H1 (cell line): ENCODE results near the gene NADSYN1. TPM values are rescaled to one million over a fixed set of nuclear protein-coding genes. Genes with fewer than 3 reads are reported as not detected.

ENCODE experiments used
- CTCF ChIA-PET: fragments of 300-600 bp; sonication (Branson Sonifier 250); formaldehyde crosslinking; loops from one replicate; lab custom pipeline; 2021; ENCODE audit not compliant: partially characterized antibody; lab: Charles Lee
- POLR2A ChIA-PET: fragments of 300-600 bp; sonication (Branson Sonifier 250); formaldehyde crosslinking; loops from one replicate; lab custom pipeline; 2021; ENCODE audit warnings: inconsistent platforms; ENCODE audit not compliant: partially characterized antibody; lab: Charles Lee
- DNase-seq, 2 experiments: peaks; one replicate each; pipeline versions ENCODE4 v3.0.0 to v3.0.0-alpha.2; 2010 to 2022; ENCODE audit warnings: low spot score in 2 of 2, low read depth in 1 of 2, mixed read lengths in 1 of 2
- FAIRE-seq: peaks from 2 replicates; lab custom pipeline; 2011; peaks lifted over from hg19 to GRCh38; lab: Jason Lieb, UNC
- H2AFZ ChIP-seq: 2 replicates; pipeline ENCODE4 v1.8.1; 2012; ENCODE audit warnings: low read length, inconsistent platforms
- H2AK5ac ChIP-seq: 2 replicates; pipeline ENCODE4 v1.6.1; 2013; ENCODE audit warnings: low read depth, low read length
- H2BK120ac ChIP-seq: replicated peaks from 2 replicates; pipeline ENCODE3; 2013; ENCODE audit warnings: low read depth, low read length, inconsistent platforms
- H2BK12ac ChIP-seq: 2 replicates; pipeline ENCODE4 v1.6.1; 2013; ENCODE audit warnings: low read depth, low read length
- H2BK15ac ChIP-seq: 2 replicates; pipeline ENCODE4 v1.6.1; 2013; ENCODE audit warnings: low read length
- H2BK20ac ChIP-seq: 2 replicates; pipeline ENCODE4 v1.6.1; 2013; ENCODE audit warnings: low read length
- H2BK5ac ChIP-seq: 2 replicates; pipeline ENCODE4 v1.6.1; 2013; ENCODE audit warnings: low read depth, low read length
- H3K14ac ChIP-seq: 2 replicates; pipeline ENCODE4 v1.6.1; 2013; ENCODE audit warnings: inconsistent platforms; ENCODE audit not compliant: insufficient read length
- H3K18ac ChIP-seq: 2 replicates; pipeline ENCODE4 v1.6.1; 2013; ENCODE audit warnings: low read length; ENCODE audit errors: extremely low read depth
- H3K23ac ChIP-seq: 2 replicates; pipeline ENCODE4 v1.6.1; 2013; ENCODE audit warnings: inconsistent platforms; ENCODE audit not compliant: insufficient read length
- H3K23me2 ChIP-seq: 2 replicates; pipeline ENCODE4 v1.6.1; 2013; ENCODE audit warnings: low read depth, low read length
- H3K27ac ChIP-seq: 2 replicates; pipeline ENCODE4 v1.6.1; 2011; ENCODE audit warnings: low read depth, low read length, inconsistent platforms
- H3K27me3 ChIP-seq, 4 experiments: replicated peaks in 1 of 4; 1 replicate in 1 of 4; 2 replicates in 3 of 4; pipeline versions ENCODE4 v1.6.1 to v1.8.1; 2011 to 2013; ENCODE audit warnings: low read length in 3 of 4, mild to moderate bottlenecking in 3 of 4, inconsistent platforms in 2 of 4, mixed read lengths in 2 of 4, moderate library complexity in 1 of 4; ENCODE audit not compliant: control insufficient read depth in 3 of 4, insufficient read depth in 3 of 4; ENCODE audit errors: extremely low read depth in 1 of 4
- H3K36me3 ChIP-seq, 4 experiments: 2 replicates each; pipeline versions ENCODE4 v1.6.1 to v1.8.1; 2011 to 2013; ENCODE audit warnings: mild to moderate bottlenecking in 4 of 4, low read length in 3 of 4, moderate library complexity in 2 of 4, control low read depth in 1 of 4, inconsistent platforms in 1 of 4; ENCODE audit not compliant: insufficient read depth in 4 of 4, control insufficient read depth in 2 of 4
- H3K4ac ChIP-seq: replicated peaks from 2 replicates; pipeline ENCODE3; 2013; ENCODE audit warnings: low read length, low read depth, mixed read lengths, inconsistent platforms; ENCODE audit not compliant: insufficient read length
- H3K4me1 ChIP-seq, 4 experiments: replicated peaks in 1 of 4; 1 replicate in 1 of 4; 2 replicates in 3 of 4; pipeline versions ENCODE4 v1.6.1 to v1.8.1; 2011 to 2013; ENCODE audit warnings: low read length in 3 of 4, inconsistent platforms in 2 of 4, mixed read lengths in 1 of 4; ENCODE audit not compliant: insufficient read depth in 4 of 4, control insufficient read depth in 3 of 4
- H3K4me2 ChIP-seq, 2 experiments: 2 replicates each; pipeline versions ENCODE4 v1.6.1 to v1.8.1; 2011 to 2013; ENCODE audit warnings: low read depth in 2 of 2, low read length in 2 of 2, control low read depth in 1 of 2, inconsistent platforms in 1 of 2, mild to moderate bottlenecking in 1 of 2; ENCODE audit not compliant: insufficient read depth in 1 of 2
- H3K4me3 ChIP-seq, 4 experiments: fragments of 200-600, 300-600 bp in 1 of 4; sonication (generic), shearing (Covaris generic), sonication (Bioruptor Twin) in 1 of 4; 2 replicates each; pipeline versions ENCODE4 v1.5.1 to v1.8.1; 2011 to 2016; ENCODE audit warnings: low read length in 4 of 4, low read depth in 3 of 4, control low read depth in 2 of 4, inconsistent platforms in 2 of 4, mild to moderate bottlenecking in 2 of 4, mixed read lengths in 1 of 4, moderate library complexity in 1 of 4; ENCODE audit not compliant: insufficient read depth in 2 of 4; ENCODE audit errors: extremely low read depth in 1 of 4
- H3K56ac ChIP-seq: replicated peaks from 2 replicates; pipeline ENCODE3; 2013; ENCODE audit warnings: low read depth, mild to moderate bottlenecking, mixed read lengths, low read length, inconsistent platforms; ENCODE audit not compliant: insufficient read length
- H3K79me1 ChIP-seq: 2 replicates; pipeline ENCODE4 v1.6.1; 2013; ENCODE audit warnings: low read depth, low read length, control low read depth
- H3K79me2 ChIP-seq, 2 experiments: 2 replicates each; pipeline versions ENCODE4 v1.6.1 to v1.8.1; 2012 to 2013; ENCODE audit warnings: low read length in 2 of 2, mild to moderate bottlenecking in 2 of 2, inconsistent platforms in 1 of 2; ENCODE audit not compliant: insufficient read depth in 2 of 2, control insufficient read depth in 1 of 2
- H3K9ac ChIP-seq, 4 experiments: replicated peaks in 1 of 4; 1 replicate in 1 of 4; 2 replicates in 3 of 4; pipeline versions ENCODE4 v1.6.1 to v1.8.1; 2011 to 2013; ENCODE audit warnings: low read depth in 3 of 4, low read length in 3 of 4, control low read depth in 2 of 4, mild to moderate bottlenecking in 2 of 4, moderate library complexity in 2 of 4, inconsistent platforms in 1 of 4; ENCODE audit errors: extremely low read depth in 1 of 4
- H3K9me3 ChIP-seq, 2 experiments: 2 replicates each; pipeline versions ENCODE4 v1.6.1 to v1.8.1; 2012 to 2013; ENCODE audit warnings: mild to moderate bottlenecking in 2 of 2, moderate library complexity in 2 of 2, control low read depth in 1 of 2, inconsistent platforms in 1 of 2, low read depth in 1 of 2, low read length in 1 of 2, mixed read lengths in 1 of 2; ENCODE audit not compliant: insufficient read depth in 2 of 2
- H4K20me1 ChIP-seq, 2 experiments: replicated peaks in 1 of 2; 2 replicates each; pipeline versions ENCODE3 to v1.8.1; 2011 to 2013; ENCODE audit warnings: inconsistent platforms in 2 of 2, low read length in 2 of 2, mild to moderate bottlenecking in 1 of 2; ENCODE audit not compliant: insufficient read depth in 2 of 2, control insufficient read depth in 1 of 2
- H4K5ac ChIP-seq: 2 replicates; pipeline ENCODE4 v1.6.1; 2013; ENCODE audit warnings: low read length, low read depth, mixed read lengths, inconsistent platforms; ENCODE audit not compliant: insufficient read length
- H4K8ac ChIP-seq: 2 replicates; pipeline ENCODE4 v1.8.0; 2013; ENCODE audit warnings: mild to moderate bottlenecking, moderate library complexity, low read length, inconsistent platforms; ENCODE audit not compliant: insufficient read depth; ENCODE audit errors: extremely low read depth
- H4K91ac ChIP-seq: replicated peaks from 2 replicates; pipeline ENCODE3; 2013; ENCODE audit warnings: low read length, mixed read lengths, inconsistent platforms; ENCODE audit not compliant: insufficient read length
- WGBS, 2 experiments: shearing (Covaris generic) in 1 of 2; methylation state at CpG; one replicate each; pipeline versions ENCODE4 v1.1.6 to v1.1.7; 2013 to 2015; ENCODE audit warnings: low lambda C conversion rate in 2 of 2, mixed read lengths in 2 of 2, inconsistent platforms in 1 of 2, low coverage in 1 of 2, missing lambda C conversion rate in 1 of 2; ENCODE audit not compliant: insufficient replicate concordance in 2 of 2, insufficient coverage in 1 of 2, insufficient read length in 1 of 2; ENCODE audit errors: extremely low coverage in 1 of 2, missing lambda C conversion rate in 1 of 2; 5-methylcytosine and 5-hydroxymethylcytosine counted together
- microRNA-seq, 2 experiments: library from miRNA; unstranded; fragments of <30 nt; microRNA quantifications; one replicate each; pipeline versions ENCODE4 to v1.2.0, GENCODE V29; 2016 to 2020; ENCODE audit warnings: borderline microRNAs expressed in 2 of 2, borderline number of aligned reads in 2 of 2, borderline replicate concordance in 1 of 2
- polyA plus RNA-seq, 7 experiments: library from polyadenylated mRNA; depleted of rRNA in 3 of 7; stranded (reverse) in 5 of 7; unstranded in 2 of 7; fragments of >200 nt in 5 of 7; fragments of 200-250 nt in 2 of 7; gene quantifications; 1 replicate in 5 of 7; 2 replicates in 1 of 7; 4 replicates in 1 of 7; pipeline versions ENCODE4 v1.2.1 to v1.2.3, GENCODE V29; 2011 to 2013; ENCODE audit warnings: missing spikeins in 2 of 7, mixed read lengths in 2 of 7
- small RNA-seq: library from polyadenylated mRNA; stranded (forward); fragments of <200 nt; extraction: miRNeasy Mini kit (QIAGEN cat#:217004); gene quantifications from one replicate; pipeline ENCODE3, GENCODE V24; 2013; ENCODE audit not compliant: insufficient read depth
- total RNA-seq: library from RNA; stranded (reverse); fragmentation: NEBNext Ultra II Directional; extraction: Animal tissue kit (Norgen Biotek cat#: 25700); gene quantifications from 2 replicates; pipeline ENCODE4 v1.2.1, GENCODE V29; 2021
- TF ChIP-seq, protein P1 (sequence below): IDR thresholded peaks from 2 replicates; pipeline ENCODE4 v1.6.1; 2012; ENCODE audit warnings: low read length, inconsistent platforms

NADSYN1 gene
- total and polyA plus RNA-seq, 2 of the 8 experiments (the other 6 are each of a cell fraction or from before 2014, with no cell fraction given) = 38.3 to 38.6 TPM

DNA sequence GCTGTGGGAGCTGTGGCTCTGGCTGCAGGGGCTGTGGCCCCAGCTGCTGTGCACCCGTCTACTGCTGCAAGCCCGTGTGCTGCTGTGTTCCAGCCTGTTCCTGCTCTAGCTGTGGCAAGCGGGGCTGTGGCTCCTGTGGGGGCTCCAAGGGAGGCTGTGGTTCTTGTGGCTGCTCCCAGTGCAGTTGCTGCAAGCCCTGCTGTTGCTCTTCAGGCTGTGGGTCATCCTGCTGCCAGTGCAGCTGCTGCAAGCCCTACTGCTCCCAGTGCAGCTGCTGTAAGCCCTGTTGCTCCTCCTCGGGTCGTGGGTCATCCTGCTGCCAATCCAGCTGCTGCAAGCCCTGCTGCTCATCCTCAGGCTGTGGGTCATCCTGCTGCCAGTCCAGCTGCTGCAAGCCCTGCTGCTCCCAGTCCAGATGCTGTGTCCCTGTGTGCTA is 95.7 kb downstream of the NADSYN1 start:
- H2AK5ac ChIP-seq = no peak overlapping the region
- no peak overlapping the region for H2BK15ac ChIP-seq
- 0 out of 2 replicates have a peak overlapping the region, but pooled peaks have one; percentile 10 for H2BK5ac ChIP-seq
- H2BK12ac ChIP-seq = no peak overlapping the region
- H3K4me3 ChIP-seq = no peak overlapping the region
- H3K79me2 ChIP-seq = no peaks in the 10 kb centered on the region
- 93% methylated on average over 5 of the region's 5 CpGs; no CpG with 5 or more reads in 1 of the 2 experiments for WGBS, 2 experiments
- H4K5ac ChIP-seq = no peak overlapping the region
- TF ChIP-seq, protein P1, sequence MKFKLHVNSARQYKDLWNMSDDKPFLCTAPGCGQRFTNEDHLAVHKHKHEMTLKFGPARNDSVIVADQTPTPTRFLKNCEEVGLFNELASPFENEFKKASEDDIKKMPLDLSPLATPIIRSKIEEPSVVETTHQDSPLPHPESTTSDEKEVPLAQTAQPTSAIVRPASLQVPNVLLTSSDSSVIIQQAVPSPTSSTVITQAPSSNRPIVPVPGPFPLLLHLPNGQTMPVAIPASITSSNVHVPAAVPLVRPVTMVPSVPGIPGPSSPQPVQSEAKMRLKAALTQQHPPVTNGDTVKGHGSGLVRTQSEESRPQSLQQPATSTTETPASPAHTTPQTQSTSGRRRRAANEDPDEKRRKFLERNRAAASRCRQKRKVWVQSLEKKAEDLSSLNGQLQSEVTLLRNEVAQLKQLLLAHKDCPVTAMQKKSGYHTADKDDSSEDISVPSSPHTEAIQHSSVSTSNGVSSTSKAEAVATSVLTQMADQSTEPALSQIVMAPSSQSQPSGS = no peak
- H3K27ac ChIP-seq = no peak overlapping the region
- H3K23ac ChIP-seq = no peak overlapping the region
- no peak overlapping the region; the same call in 1 of the 2 replicates for H4K8ac ChIP-seq
- ChIA-PET POLR2A (no interaction called here), CTCF (interaction anchor here (0.8 to 4.0 kb wide), 4 partner anchors 12 to 43 kb away, joined by 3 to 15 read pairs (median 4); no protein-coding TSS in a partner anchor)
- H3K14ac ChIP-seq = no peak overlapping the region
- no peaks in the 10 kb centered on the region for H3K9me3 ChIP-seq
- no peak overlapping the region for H3K4ac ChIP-seq
- no peak overlapping the region for H2BK120ac ChIP-seq
- no peak overlapping the region for H3K4me2 ChIP-seq
- 0 out of 7 replicates have a peak, but pooled peaks cover 0 to 2% (median 0%) of the 10 kb centered on the region in 4 experiments for H3K4me1 ChIP-seq
- H3K23me2 ChIP-seq = no peaks in the 10 kb centered on the region
- H3K56ac ChIP-seq = no peak overlapping the region
- H2BK20ac ChIP-seq = no peak overlapping the region
- FAIRE-seq (no peak), DNase-seq (no peak)
- H3K36me3 ChIP-seq = no peaks in the 10 kb centered on the region
- no peak overlapping the region for H3K18ac ChIP-seq
- H3K79me1 ChIP-seq = no peaks in the 10 kb centered on the region
- no peaks in the 10 kb centered on the region for H3K27me3 ChIP-seq
- no peaks in the 10 kb centered on the region for H4K20me1 ChIP-seq
- H2AFZ ChIP-seq = no peak overlapping the region
- H4K91ac ChIP-seq = no peak overlapping the region
- no peak overlapping the region for H3K9ac ChIP-seq

Small RNA genes within 50 kb of the gene (microRNA-seq; reads per million reads assigned to microRNA genes)
- 0 reads per million in 2 experiments for gene MIR6754

Small RNA genes within 50 kb of the gene (small RNA-seq; reads per million reads assigned to genes)
- not detected for gene MIR6754

Other genes starting within 250 kb of the NADSYN1 start
- 52.9 and 54.2 TPM in 2 replicates for gene SHANK2, start 200.6 kb upstream of the NADSYN1 start, total RNA-seq
- gene SHANK2, start 200.6 kb upstream of the NADSYN1 start, polyA plus RNA-seq (2011; rRNA removed) = 10.1 and 15.5 TPM in 2 replicates
- 144 and 148 TPM in 2 replicates for gene DHCR7, start 4.8 kb upstream of the NADSYN1 start, total RNA-seq
- gene DHCR7, start 4.8 kb upstream of the NADSYN1 start, polyA plus RNA-seq (2011; rRNA removed) = 157 and 196 TPM in 2 replicates
- not detected in 2 replicates for gene KRTAP5-7, start 74.1 kb downstream of the NADSYN1 start, total RNA-seq
- not detected in 2 replicates for gene KRTAP5-7, start 74.1 kb downstream of the NADSYN1 start, polyA plus RNA-seq (2011; rRNA removed)
- gene KRTAP5-8, start 84.8 kb downstream of the NADSYN1 start, total RNA-seq = not detected in 2 replicates
- gene KRTAP5-8, start 84.8 kb downstream of the NADSYN1 start, polyA plus RNA-seq (2011; rRNA removed) = 0.06 TPM in 1 of 2 replicates, not detected in the other
- gene KRTAP5-9, start 95.2 kb downstream of the NADSYN1 start, total RNA-seq = not detected in 2 replicates
- gene KRTAP5-9, start 95.2 kb downstream of the NADSYN1 start, polyA plus RNA-seq (2011; rRNA removed) = 0.11 TPM in 1 of 2 replicates, not detected in the other
- gene KRTAP5-10, start 112.4 kb downstream of the NADSYN1 start, total RNA-seq = not detected in 2 replicates
- gene KRTAP5-10, start 112.4 kb downstream of the NADSYN1 start, polyA plus RNA-seq (2011; rRNA removed) = 0.11 and 0.12 TPM in 2 replicates
- gene KRTAP5-11, start 129.7 kb downstream of the NADSYN1 start, total RNA-seq = not detected in 2 replicates
- not detected in 2 replicates for gene KRTAP5-11, start 129.7 kb downstream of the NADSYN1 start, polyA plus RNA-seq (2011; rRNA removed)